GM18870 (cell line): ENCODE measurements around the gene GFM2.
A peak's percentile ranks its signal among the peaks of the same experiment; 100 is the strongest.
"Not testable (repeated sequence)": the region's sequence is repeated elsewhere in the genome, so short reads cannot be mapped to it uniquely, and the experiment has no call there.

Experiments
- ATAC-seq: cut with Tn5 transposase; IDR thresholded peaks from one replicate; pipeline ENCODE4 v1.9.1; 2021; ENCODE audit warnings: moderate library complexity; ENCODE audit not compliant: unreplicated experiment

The GFM2 gene

GRCh38 chr5:74766849-74767578 lies at the start of gene GFM2, which contains the start of gene NSA2:
GFM2 (minus strand) TSS chr5:74767117; CDS start chr5:74763742, 3,375 bp downstream.
NSA2 (plus strand) TSS chr5:74767249; CDS start chr5:74767361, 112 bp downstream.
- ATAC-seq, result peak; percentile 93

- ATAC-seq, result no peak
Observed at GRCh38 chr5:74810915-74811314, 44.0 kb upstream of the GFM2 start.

DNA sequence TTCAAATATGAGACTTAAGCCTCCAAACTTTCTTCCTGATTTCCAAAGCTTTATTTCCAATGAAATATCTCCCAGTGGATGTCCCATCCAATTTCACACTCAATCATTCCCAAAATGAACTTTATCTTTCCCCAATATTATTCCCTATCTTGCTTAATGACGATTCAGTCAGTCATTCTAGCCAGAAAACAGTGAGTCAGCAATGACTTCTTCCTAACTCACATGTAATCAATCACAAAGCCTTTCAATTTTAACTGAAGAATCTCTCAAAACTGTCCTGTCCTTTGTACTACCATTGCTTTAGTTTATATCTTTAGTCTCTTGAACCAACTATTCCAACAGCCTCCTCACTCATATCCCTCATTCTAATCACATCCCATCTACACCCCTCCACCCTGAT lies 35.0 kb upstream of the GFM2 start:
- ATAC-seq, result no peak

DNA sequence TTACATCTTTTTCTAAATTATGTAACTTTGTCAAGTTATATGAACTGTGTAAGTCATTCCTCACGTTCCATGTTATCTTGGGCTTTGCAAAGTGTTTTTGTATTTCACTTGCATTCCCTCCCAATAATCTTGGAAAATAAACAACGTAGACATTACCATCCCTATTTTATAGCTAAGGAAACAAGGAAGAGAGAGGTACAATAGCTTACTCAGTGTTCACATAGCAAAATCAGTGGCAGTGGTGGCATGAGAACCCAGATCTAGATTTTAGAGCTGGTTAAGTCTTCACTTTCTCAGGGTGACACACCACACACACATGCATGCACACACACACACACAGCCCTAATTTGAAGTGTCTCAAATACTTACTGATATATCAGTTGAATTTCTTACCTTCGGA lies 34.3 kb upstream of the GFM2 start:
- no peak for ATAC-seq

- no peak for ATAC-seq
Observed at GRCh38 chr5:74798977-74799911, 32.3 kb upstream of the GFM2 start.

DNA sequence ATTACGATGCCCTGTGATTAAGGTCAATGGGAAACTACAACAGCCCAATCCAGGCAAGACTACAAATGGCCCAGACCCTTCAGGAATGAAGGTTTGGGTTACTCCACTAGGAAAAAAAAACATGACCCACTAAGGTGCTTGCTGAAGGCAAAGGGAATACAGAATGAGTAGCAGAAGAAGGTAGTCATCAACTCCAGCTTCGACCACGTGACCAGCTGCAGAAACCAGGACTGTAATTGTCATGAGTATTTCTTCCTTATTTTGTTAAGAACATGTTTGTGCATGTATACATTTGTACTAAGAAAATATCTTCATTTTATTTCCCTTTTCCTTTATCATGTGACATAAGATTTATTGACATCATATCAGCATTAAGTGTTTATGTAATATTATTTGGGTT lies 24.8 kb upstream of the GFM2 start:
- not testable (repeated sequence) for ATAC-seq

GRCh38 chr5:74787424-74787823 lies 20.5 kb upstream of the GFM2 start:
- ATAC-seq, result no peak

DNA sequence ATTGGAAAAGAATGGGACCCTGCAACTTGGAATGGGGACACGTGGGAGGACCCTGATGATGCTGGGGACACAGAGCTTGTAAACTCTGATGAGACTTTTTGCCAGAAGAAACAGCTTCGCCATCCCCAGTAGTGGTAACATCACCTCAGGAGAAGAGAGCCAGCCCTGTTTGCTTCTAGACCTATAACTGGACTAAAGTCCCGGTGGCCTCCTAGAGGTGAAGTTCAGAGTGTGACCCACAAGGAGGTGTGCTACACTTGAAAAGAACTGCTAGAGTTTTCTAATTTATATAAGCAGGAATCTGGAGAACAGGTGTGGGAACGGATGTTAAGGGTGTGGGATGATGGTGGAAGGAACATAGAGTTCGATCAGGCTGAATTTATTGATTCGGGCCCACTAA lies 19.9 kb upstream of the GFM2 start:
- ATAC-seq, result no peak

DNA sequence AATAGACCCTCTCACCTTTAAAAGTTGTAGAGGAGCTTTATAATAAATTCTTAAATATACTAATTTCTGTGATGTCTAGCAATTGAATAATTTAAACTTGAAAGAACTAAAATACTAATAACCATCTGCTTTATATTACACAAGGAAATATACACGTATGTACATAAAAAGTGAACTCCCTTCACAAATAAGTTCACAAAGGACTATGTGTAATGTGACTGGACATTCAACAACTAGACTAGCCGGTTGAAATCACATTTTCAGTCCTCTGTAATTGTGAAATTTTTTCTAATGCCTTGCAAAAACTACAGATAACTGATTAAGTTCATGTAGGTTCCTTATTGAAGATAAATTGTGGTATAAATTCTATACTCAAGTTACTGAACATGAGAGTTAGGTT lies 11.7 kb upstream of the GFM2 start:
- no peak for ATAC-seq

- no peak for ATAC-seq
Observed at GRCh38 chr5:74772359-74772758, 5.4 kb upstream of the GFM2 start.

- ATAC-seq, result peak; percentile 6
Observed at GRCh38 chr5:74767579-74767913, 629 bp upstream of the GFM2 start.

GRCh38 chr5:74766418-74766848 lies 484 bp downstream of the GFM2 start:
- ATAC-seq, result peak; percentile 21

GRCh38 chr5:74765929-74766328 lies 988 bp downstream of the GFM2 start:
- no peak for ATAC-seq

GRCh38 chr5:74765201-74765600 lies 1.7 kb downstream of the GFM2 start:
- ATAC-seq, result no peak

- no peak for ATAC-seq
Observed at GRCh38 chr5:74763504-74763903, 3.4 kb downstream of the GFM2 start.

DNA sequence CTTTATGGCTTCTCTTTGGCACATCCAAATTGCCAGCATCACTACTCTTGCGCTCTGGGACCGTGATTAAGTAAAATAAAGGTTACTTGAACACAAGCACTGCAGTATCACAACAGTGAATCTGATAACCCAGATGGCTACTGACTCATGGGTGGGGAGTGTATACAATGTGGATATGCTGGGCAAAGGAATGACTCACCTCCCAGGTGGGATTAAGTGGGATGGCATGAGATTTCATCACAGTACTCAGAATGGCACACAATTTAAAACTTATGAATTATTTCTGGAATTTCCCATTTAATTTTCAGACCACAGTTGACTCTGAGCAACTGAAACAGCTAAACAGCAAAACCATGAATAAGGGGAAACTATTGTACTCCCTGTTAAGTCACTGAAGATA lies 4.3 kb downstream of the GFM2 start:
- ATAC-seq, result no peak

DNA sequence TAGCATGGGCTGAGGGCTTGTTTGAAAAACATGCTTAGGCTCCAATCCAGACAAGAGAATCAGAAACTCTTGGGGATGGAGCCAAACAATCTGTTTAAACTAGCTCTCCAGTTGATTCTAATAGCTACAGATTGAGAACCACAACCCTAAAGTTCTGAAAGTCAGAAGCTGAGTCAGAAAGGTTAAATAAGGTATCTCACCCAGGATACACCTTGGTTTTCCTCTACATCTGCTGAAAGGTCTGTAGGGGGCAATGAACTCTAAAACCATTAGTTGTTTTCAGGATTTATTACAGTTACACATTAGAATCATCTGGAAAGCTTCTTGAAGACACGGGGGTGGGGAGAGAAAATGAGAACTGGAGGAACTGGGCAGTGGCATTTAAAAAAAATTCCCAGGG lies 5.7 kb downstream of the GFM2 start:
- no peak for ATAC-seq

DNA sequence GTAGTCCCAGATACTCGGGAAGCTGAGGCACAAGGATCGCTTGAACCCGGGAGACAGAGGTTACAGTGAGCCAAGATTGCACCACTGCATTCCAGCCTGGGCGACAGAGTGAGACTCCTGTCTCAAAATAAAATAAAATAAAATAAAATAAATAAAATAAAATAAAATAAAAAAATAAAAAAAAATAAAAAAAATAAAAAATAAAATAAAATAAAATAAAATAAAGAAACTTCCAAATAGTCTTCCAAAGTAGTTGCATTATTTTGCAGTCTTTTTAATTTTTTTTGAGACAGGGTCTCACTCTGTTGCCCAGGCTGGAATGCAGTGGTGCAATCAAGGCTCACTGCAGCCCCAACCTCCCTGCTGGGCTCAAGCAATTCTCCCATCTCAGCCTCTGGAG lies 18.2 kb downstream of the GFM2 start:
- ATAC-seq, result not testable (repeated sequence)

- no peak for ATAC-seq
Observed at GRCh38 chr5:74738406-74738805, 28.5 kb downstream of the GFM2 start.

GRCh38 chr5:74736759-74737158 lies 30.2 kb downstream of the GFM2 start:
- ATAC-seq, result no peak

- no peak for ATAC-seq
Observed at GRCh38 chr5:74725331-74725730, 41.6 kb downstream of the GFM2 start.

DNA sequence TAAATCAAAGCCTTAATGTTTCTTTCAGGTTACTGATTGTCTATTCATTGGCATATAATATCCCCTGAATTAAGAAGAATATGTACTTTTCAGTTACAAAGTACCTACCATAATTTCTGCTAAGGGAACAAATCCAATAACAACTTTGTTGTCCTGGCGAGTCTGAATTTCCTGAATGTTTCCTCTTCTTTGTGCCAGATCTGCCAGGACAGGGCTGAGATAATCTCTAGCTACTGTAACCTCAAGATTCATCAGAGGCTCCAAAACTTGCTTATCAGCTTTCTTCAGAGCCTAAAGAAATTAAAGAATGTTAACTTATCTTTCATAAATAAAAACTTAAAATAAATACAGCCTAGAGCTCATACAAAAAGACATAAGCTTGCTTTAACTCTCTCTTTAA lies 44.6 kb downstream of the GFM2 start:
- ATAC-seq, result no peak
